ENCODE results near the gene NANS.
"Not testable (repeated sequence)": the region's sequence is repeated elsewhere in the genome, so short reads cannot be mapped to it uniquely, and the experiment has no call there.

GRCh38 chr9:98019869-98020268 lies 36.7 kb upstream of the NANS start:
- TF ChIP-seq EZH2, CTCF, EZH2phosphoT487 (IDR thresholded peaks at IDR 0.05): not testable (repeated sequence)

Measured in neural progenitor cell (in vitro differentiated cells).